ENCODE data around the gene PCNX3. TPM values are rescaled to one million over a fixed set of nuclear protein-coding genes. Genes with fewer than 3 reads are reported as not detected.

Gene PCNX3
- total RNA-seq, 3 donors from 2014 or later: 55.8 to 59.7 (median 59.5) TPM

GRCh38 chr11:65604258-65604657 is 11.3 kb upstream of the PCNX3 start:
- Mint-ChIP-seq H3K36me3 (ENCODE audit: insufficient read depth) (peaks cover 10% of the 10 kb centered on the region), H3K27me3 (ENCODE audit: low read depth) (no peaks in the 10 kb centered on the region), H3K4me3 (no peak overlapping the region), H3K9me3 (no peaks in the 10 kb centered on the region), H3K4me1 (ENCODE audit: low read depth) (peaks cover 5% of the 10 kb centered on the region)
- ATAC-seq: no peak
- DNase-seq: no peak

GRCh38 chr11:65606876-65607613 is 8.5 kb upstream of the PCNX3 start:
- Mint-ChIP-seq H3K27me3 (ENCODE audit: low read depth) (no peaks in the 10 kb centered on the region), H3K4me3 (no peak overlapping the region), H3K9me3 (no peaks in the 10 kb centered on the region), H3K36me3 (ENCODE audit: insufficient read depth) (peaks cover 14% of the 10 kb centered on the region), H3K4me1 (ENCODE audit: low read depth) (peaks cover 31% of the 10 kb centered on the region)
- peak; percentile 65 to 69 for ATAC-seq
- DNase-seq: no peak

GRCh38 chr11:65607614-65608426 is 7.8 kb upstream of the PCNX3 start:
- DNase-seq (no peak), ATAC-seq (no peak)
- Mint-ChIP-seq H3K27me3 (ENCODE audit: low read depth) (no peaks in the 10 kb centered on the region), H3K9me3 (no peaks in the 10 kb centered on the region), H3K4me1 (ENCODE audit: low read depth) (peaks cover 37% of the 10 kb centered on the region), H3K36me3 (ENCODE audit: insufficient read depth) (peaks cover 14% of the 10 kb centered on the region), H3K4me3 (no peak overlapping the region)

- peaks cover 11% of the 10 kb centered on the region for H3K36me3 Mint-ChIP-seq (ENCODE audit: insufficient read depth)
- no peak for DNase-seq
- H3K4me1 Mint-ChIP-seq (ENCODE audit: low read depth): peaks cover 42% of the 10 kb centered on the region
- ATAC-seq: no peak
- no peak overlapping the region for H3K4me3 Mint-ChIP-seq
- no peaks in the 10 kb centered on the region for H3K9me3 Mint-ChIP-seq
- H3K27me3 Mint-ChIP-seq (ENCODE audit: low read depth): no peaks in the 10 kb centered on the region
Measured at GRCh38 chr11:65609229-65609628, 6.3 kb upstream of the PCNX3 start.

- Mint-ChIP-seq H3K27me3 (ENCODE audit: low read depth) (no peaks in the 10 kb centered on the region), H3K4me1 (ENCODE audit: low read depth) (peaks cover 42% of the 10 kb centered on the region), H3K4me3 (no peak overlapping the region), H3K36me3 (ENCODE audit: insufficient read depth) (peaks cover 10% of the 10 kb centered on the region), H3K9me3 (no peaks in the 10 kb centered on the region)
- ATAC-seq (no peak), DNase-seq (no peak)
Measured at GRCh38 chr11:65609665-65610064, 5.9 kb upstream of the PCNX3 start.

- Mint-ChIP-seq H3K36me3 (ENCODE audit: insufficient read depth) (peaks cover 10% of the 10 kb centered on the region), H3K4me3 (no peak overlapping the region), H3K9me3 (no peaks in the 10 kb centered on the region), H3K27me3 (ENCODE audit: low read depth) (no peaks in the 10 kb centered on the region), H3K4me1 (ENCODE audit: low read depth) (peaks cover 42% of the 10 kb centered on the region)
- DNase-seq (no peak), ATAC-seq (no peak)
Measured at GRCh38 chr11:65610404-65610803, 5.2 kb upstream of the PCNX3 start.

GRCh38 chr11:65611028-65611757 is 4.4 kb upstream of the PCNX3 start:
- H3K4me1 Mint-ChIP-seq (ENCODE audit: low read depth): peaks cover 42% of the 10 kb centered on the region
- H3K9me3 Mint-ChIP-seq: no peaks in the 10 kb centered on the region
- peak overlapping the region; percentile 45 for H3K4me3 Mint-ChIP-seq
- DNase-seq (no peak), ATAC-seq (no peak)
- peaks cover 10% of the 10 kb centered on the region for H3K36me3 Mint-ChIP-seq (ENCODE audit: insufficient read depth)
- no peaks in the 10 kb centered on the region for H3K27me3 Mint-ChIP-seq (ENCODE audit: low read depth)

- ATAC-seq (no peak), DNase-seq (no peak)
- H3K36me3 Mint-ChIP-seq (ENCODE audit: insufficient read depth): peaks cover 12% of the 10 kb centered on the region
- peaks cover 47% of the 10 kb centered on the region for H3K4me1 Mint-ChIP-seq (ENCODE audit: low read depth)
- H3K9me3 Mint-ChIP-seq: no peaks in the 10 kb centered on the region
- H3K4me3 Mint-ChIP-seq: peak overlapping the region; percentile 94
- no peaks in the 10 kb centered on the region for H3K27me3 Mint-ChIP-seq (ENCODE audit: low read depth)
Measured at GRCh38 chr11:65611758-65612603, 3.6 kb upstream of the PCNX3 start.

- DNase-seq: no peak
- Mint-ChIP-seq H3K36me3 (ENCODE audit: insufficient read depth) (peaks cover 9% of the 10 kb centered on the region), H3K4me3 (peak overlapping the region; percentile 94), H3K9me3 (no peaks in the 10 kb centered on the region), H3K4me1 (ENCODE audit: low read depth) (peaks cover 54% of the 10 kb centered on the region), H3K27me3 (ENCODE audit: low read depth) (no peaks in the 10 kb centered on the region)
- ATAC-seq: no peak
Measured at GRCh38 chr11:65612691-65613090, 2.9 kb upstream of the PCNX3 start.

GRCh38 chr11:65613091-65613928 is 2.3 kb upstream of the PCNX3 start:
- Mint-ChIP-seq H3K27me3 (ENCODE audit: low read depth) (no peaks in the 10 kb centered on the region), H3K9me3 (no peaks in the 10 kb centered on the region), H3K36me3 (ENCODE audit: insufficient read depth) (peaks cover 9% of the 10 kb centered on the region), H3K4me1 (ENCODE audit: low read depth) (peaks cover 55% of the 10 kb centered on the region), H3K4me3 (peak overlapping the region; percentile 94)
- ATAC-seq (no peak), DNase-seq (peak; percentile 19)

GRCh38 chr11:65615950-65616574 is 486 bp downstream of the PCNX3 start:
- H3K4me1 Mint-ChIP-seq (ENCODE audit: low read depth): peaks cover 38% of the 10 kb centered on the region
- no peaks in the 10 kb centered on the region for H3K9me3 Mint-ChIP-seq
- H3K27me3 Mint-ChIP-seq (ENCODE audit: low read depth): no peaks in the 10 kb centered on the region
- ATAC-seq (peak in 1 of 2 donors; percentile 0), DNase-seq (no peak)
- peaks cover 14% of the 10 kb centered on the region for H3K36me3 Mint-ChIP-seq (ENCODE audit: insufficient read depth)
- H3K4me3 Mint-ChIP-seq: peak overlapping the region; percentile 95

- Mint-ChIP-seq H3K36me3 (ENCODE audit: insufficient read depth) (peaks cover 17% of the 10 kb centered on the region), H3K4me3 (peak overlapping the region; percentile 95), H3K4me1 (ENCODE audit: low read depth) (peaks cover 33% of the 10 kb centered on the region)
Measured at GRCh38 chr11:65616575-65617001, 1.0 kb downstream of the PCNX3 start.

More at GRCh38 chr11:65616575-65617001, 1.0 kb downstream of the PCNX3 start:
- DNase-seq: no peak
- Mint-ChIP-seq H3K9me3 (no peaks in the 10 kb centered on the region), H3K27me3 (ENCODE audit: low read depth) (no peaks in the 10 kb centered on the region)
- ATAC-seq: no peak
